GM12878 (cell line): ENCODE results near the gene KYAT1. TPM values are rescaled to one million over a fixed set of nuclear protein-coding genes. Genes with fewer than 3 reads are reported as not detected.

Experiments used
- ATAC-seq: fragments of 200-7000 bp; cut with Tn5 transposase; 3 replicates; pipeline ENCODE4 v1.9.1; 2020; ENCODE audit warnings: mild to moderate bottlenecking, moderate library complexity
- BruUV-seq: library from RNA; stranded (reverse); fragments of 400-500 nt; replicated peaks from 2 replicates; lab custom pipeline; 2021; lab: Mats Ljungman, UMichigan
- CTCF ChIA-PET: fragments of 300-600 bp; sonication (Branson Sonifier 250); formaldehyde crosslinking; extraction: SDS; loops from one replicate; lab custom pipeline; 2021; ENCODE audit warnings: inconsistent platforms; lab: Yijun Ruan, JAX
- POLR2A ChIA-PET: fragments of 350-600 bp; formaldehyde crosslinking; extraction: SDS; loops from one replicate; lab custom pipeline; 2021; ENCODE audit warnings: inconsistent platforms; lab: Charles Lee
- RAD21 ChIA-PET: fragments of 300-600 bp; sonication (Branson Sonifier 250); formaldehyde crosslinking; loops from one replicate; lab custom pipeline; 2023; ENCODE audit warnings: antibody characterized with exemption; ENCODE audit not compliant: unreplicated experiment; lab: Charles Lee
- SMC1A ChIA-PET: fragments of 300-600 bp; sonication (Branson Sonifier 250); formaldehyde crosslinking; loops from one replicate; lab custom pipeline; 2023; ENCODE audit not compliant: unreplicated experiment, uncharacterized antibody; lab: Charles Lee
- DNase-seq: peaks from one replicate; pipeline ENCODE4 v3.0.0-alpha.2; 2011; ENCODE audit warnings: low read depth, low spot score
- FAIRE-seq: peaks from 3 replicates; lab custom pipeline; 2011; peaks lifted over from hg19 to GRCh38; lab: Jason Lieb, UNC
- H2AFZ ChIP-seq: 2 replicates; pipeline ENCODE4 v1.6.0; 2011; ENCODE audit warnings: low read depth, low read length, control low read depth; ENCODE audit not compliant: control insufficient read depth
- H3K27ac ChIP-seq: 2 replicates; pipeline ENCODE4 v1.5.1; 2011; ENCODE audit warnings: control low read depth; ENCODE audit not compliant: control insufficient read depth, insufficient read depth
- H3K27me3 ChIP-seq, 2 experiments: replicated peaks in 1 of 2; 2 replicates each; pipeline versions ENCODE4 v1.6.0 to v1.6.1; 2011; ENCODE audit warnings: low read length in 1 of 2; ENCODE audit not compliant: control insufficient read depth in 2 of 2, insufficient read depth in 2 of 2
- H3K36me3 ChIP-seq, 2 experiments: 2 replicates each; pipeline ENCODE4 v1.5.1; 2011; ENCODE audit warnings: low read length in 1 of 2; ENCODE audit not compliant: control insufficient read depth in 2 of 2, insufficient read depth in 2 of 2
- H3K4me1 ChIP-seq: 2 replicates; pipeline ENCODE4 v1.6.1; 2011; ENCODE audit warnings: mild to moderate bottlenecking, low read length, moderate library complexity, mixed read lengths; ENCODE audit not compliant: control insufficient read depth, insufficient read depth
- H3K4me2 ChIP-seq: 2 replicates; pipeline ENCODE4 v1.6.0; 2011; ENCODE audit warnings: control low read depth; ENCODE audit not compliant: control insufficient read depth, insufficient read depth
- H3K4me3 ChIP-seq: fragments of 200-600 bp; sonication (generic); 2 replicates; pipeline ENCODE4 v1.5.1; 2016
- H3K79me2 ChIP-seq: 2 replicates; pipeline ENCODE4 v1.6.0; 2011; ENCODE audit warnings: low read length; ENCODE audit not compliant: control insufficient read depth, insufficient read depth
- H3K9ac ChIP-seq: 2 replicates; pipeline ENCODE4 v1.8.0; 2011; ENCODE audit warnings: low read length, control low read depth, mixed read lengths; ENCODE audit not compliant: control insufficient read depth, insufficient read depth
- H3K9me3 ChIP-seq: replicated peaks from 3 replicates; pipeline ENCODE4 v1.5.1; 2011; ENCODE audit warnings: mild to moderate bottlenecking, low read length; ENCODE audit not compliant: control insufficient read depth, insufficient read depth
- H4K20me1 ChIP-seq: 2 replicates; pipeline ENCODE4 v1.6.0; 2011; ENCODE audit not compliant: control insufficient read depth, insufficient read depth
- ATF7 ChIP-seq: fragments of 450-650 bp; IDR thresholded peaks from 2 replicates; pipeline ENCODE4 v1.6.1; 2016; ENCODE audit warnings: low read depth, mild to moderate bottlenecking
- BRCA1 ChIP-seq: IDR thresholded peaks from 2 replicates; pipeline ENCODE4 v1.6.1; 2011; ENCODE audit warnings: low read depth, low read length, improper control_type of control experiment
- CUX1 ChIP-seq: IDR thresholded peaks from 2 replicates; pipeline ENCODE4 v1.6.1; 2012; ENCODE audit warnings: improper control_type of control experiment, low read depth, low read length; ENCODE audit not compliant: insufficient replicate concordance
- KDM1A ChIP-seq: fragments of 200-600 bp; sonication (generic); IDR thresholded peaks from 2 replicates; pipeline ENCODE4 v1.6.1; 2016; ENCODE audit warnings: borderline replicate concordance
- MAX ChIP-seq: IDR thresholded peaks from 2 replicates; pipeline ENCODE4 v1.6.1; 2012; ENCODE audit warnings: low read depth, low read length, improper control_type of control experiment
- MYC ChIP-seq: IDR thresholded peaks from 2 replicates; pipeline ENCODE4 v1.6.1; 2011; ENCODE audit warnings: mild to moderate bottlenecking, low read length, moderate library complexity, inconsistent platforms; ENCODE audit not compliant: insufficient read depth, insufficient replicate concordance, insufficient read length, severe bottlenecking
- NFYB ChIP-seq: IDR thresholded peaks from 2 replicates; pipeline ENCODE4 v1.6.1; 2011; ENCODE audit warnings: low read depth, mild to moderate bottlenecking, low read length, improper control_type of control experiment, moderate library complexity; ENCODE audit not compliant: insufficient read depth
- SMAD5 ChIP-seq: IDR thresholded peaks from 2 replicates; pipeline ENCODE4 v1.6.1; 2016; ENCODE audit warnings: antibody characterized with exemption, low read depth
- SRF ChIP-seq, 2 experiments: IDR thresholded peaks; 2 replicates each; pipeline ENCODE4 v1.6.1; 2011; ENCODE audit warnings: low read depth in 2 of 2, low read length in 2 of 2, mild to moderate bottlenecking in 1 of 2, moderate library complexity in 1 of 2
- ZBTB4 ChIP-seq: fragments of 450-650 bp; formaldehyde crosslinking; IDR thresholded peaks from 2 replicates; pipeline ENCODE4 v1.4.0; 2022; ENCODE audit warnings: mild to moderate bottlenecking, moderate library complexity
- WGBS: methylation state at CpG from one replicate; pipeline ENCODE4 v1.1.6; 2016; ENCODE audit warnings: low lambda C conversion rate; ENCODE audit not compliant: insufficient replicate concordance, insufficient coverage; ENCODE audit errors: missing lambda C conversion rate; 5-methylcytosine and 5-hydroxymethylcytosine counted together
- in situ Hi-C: fragments of 300-500 bp; cut with MboI; formaldehyde crosslinking; loops from 9 replicates; pipeline ENCODE4 v1.14.3; 2018; ENCODE audit warnings: mixed read lengths
- intact Hi-C: fragments of 100-400 bp; cut with micrococcal nuclease; formaldehyde crosslinking; loops from one replicate; pipeline ENCODE4 v1.14.2; 2022; ENCODE audit not compliant: unreplicated experiment
- polyA plus RNA-seq, 11 experiments: library from polyadenylated mRNA; depleted of rRNA in 4 of 11; unstranded in 6 of 11; stranded (reverse) in 5 of 11; fragments of >200 nt; fragmentation: Nextera tagmentation in 4 of 11; fragmentation: Illumina TruSeq in 1 of 11; extraction: Ambion mirVana in 4 of 11; extraction: Trizol in 1 of 11; gene quantifications; 1 replicate in 1 of 11; 2 replicates in 10 of 11; pipeline versions ENCODE4 v1.2.1 to v1.2.3, GENCODE V29; 2011 to 2016; ENCODE audit warnings: inconsistent platforms in 2 of 11, missing spikeins in 2 of 11, low read depth in 1 of 11
- total RNA-seq, 4 experiments: library from RNA; depleted of rRNA in 3 of 4; stranded (reverse); fragments of >200 nt in 3 of 4; fragmentation: Illumina TruSeq in 1 of 4; extraction: Trizol in 1 of 4; gene quantifications; 2 replicates each; pipeline versions ENCODE4 v1.2.1 to v1.2.3, GENCODE V29; 2013 to 2021
- TF ChIP-seq, protein P1 (sequence below): IDR thresholded peaks from 2 replicates; pipeline ENCODE4 v1.6.1; 2011; ENCODE audit warnings: low read depth, mild to moderate bottlenecking, low read length, moderate library complexity, borderline replicate concordance; ENCODE audit errors: extremely low read depth

Gene KYAT1
- total and polyA plus RNA-seq, 10 of the 15 experiments (the other 5 are each of a cell fraction or from before 2014, with no cell fraction given): 5.8 to 15.7 (median 11.4) TPM

DNA sequence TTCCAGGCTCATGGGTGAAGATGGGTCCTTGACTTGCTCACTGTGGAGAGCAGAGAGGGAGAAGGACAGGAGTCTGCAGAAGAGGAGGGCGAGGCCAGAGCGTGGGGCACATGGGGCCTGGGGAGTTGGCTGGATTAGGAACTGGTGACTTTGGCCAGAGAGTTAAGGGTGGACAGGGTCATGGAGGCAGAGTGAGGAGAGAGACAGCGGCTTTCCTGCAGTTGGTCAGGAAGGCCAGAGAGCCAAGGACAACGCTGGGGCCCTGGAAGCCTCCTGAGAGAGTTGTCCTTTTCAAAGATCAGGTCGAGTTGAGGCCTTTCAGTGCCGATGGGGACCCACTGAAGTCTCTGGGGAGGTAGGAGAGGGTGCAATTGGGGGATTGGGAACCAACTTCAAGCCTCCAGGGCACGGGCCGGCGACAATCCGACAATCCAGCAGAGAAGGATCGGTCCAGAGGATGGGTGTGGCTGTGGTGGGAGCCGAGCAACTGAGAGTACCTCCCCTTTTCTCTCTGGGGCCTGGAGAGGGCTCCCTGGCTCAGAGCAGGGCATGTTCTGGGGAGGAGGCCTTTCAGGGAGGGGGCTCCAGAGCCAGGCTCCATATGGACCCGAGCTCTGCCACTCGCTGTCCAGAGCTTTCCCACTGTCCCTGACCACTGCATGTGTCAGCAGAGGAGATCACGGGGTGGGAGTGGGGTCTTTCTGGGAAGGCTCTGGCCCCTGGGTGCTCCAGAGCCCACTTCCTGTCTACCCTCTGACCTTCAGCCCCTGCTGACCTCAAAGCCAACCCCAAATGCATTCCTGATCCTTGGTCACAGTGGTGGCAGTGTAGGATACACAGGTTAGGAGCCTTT lies 31.5 kb upstream of the KYAT1 start (continued):
- TF ChIP-seq SRF (IDR thresholded peaks at IDR 0.05; ENCODE audit: low read depth in 2 of 2, low read length in 2 of 2) (no peak), MAX (no peak)

GRCh38 chr9:128912270-128912853 lies 30.6 kb upstream of the KYAT1 start:
- BruUV-seq: no TSS peak
- Histone ChIP-seq H3K79me2 (no peaks in the 10 kb centered on the region), H3K27ac (no peak overlapping the region), H3K4me2 (no peak overlapping the region), H4K20me1 (no peaks in the 10 kb centered on the region), H2AFZ (no peak overlapping the region), H3K9me3 (no peaks in the 10 kb centered on the region), H3K9ac (no peak overlapping the region), H3K36me3 (peaks cover 10 to 33% of the 10 kb centered on the region in 2 experiments; a peak in 3 of 4 replicates), H3K4me1 (no peaks in the 10 kb centered on the region), H3K4me3 (no peak overlapping the region), H3K27me3 (no peaks in the 10 kb centered on the region)
- FAIRE-seq (no peak), ATAC-seq (no peak), DNase-seq (no peak)
- 88% methylated on average over 15 of the region's 15 CpGs for WGBS
- CTCF ChIA-PET: interaction anchor here (0.6 to 1.5 kb wide), 3 partner anchors 13 to 16 kb away, joined by 3 read pairs; no protein-coding TSS in a partner anchor
- SMC1A ChIA-PET: no interaction called here
- RAD21 ChIA-PET: no interaction called here
- in situ Hi-C loops (no loop called here), intact Hi-C loops (no loop called here)
- POLR2A ChIA-PET: no interaction called here
- TF ChIP-seq NFYB: no peak
- no peak for TF ChIP-seq CUX1
- no peak for TF ChIP-seq MYC
- TF ChIP-seq KDM1A: no peak
- TF ChIP-seq, protein P1, sequence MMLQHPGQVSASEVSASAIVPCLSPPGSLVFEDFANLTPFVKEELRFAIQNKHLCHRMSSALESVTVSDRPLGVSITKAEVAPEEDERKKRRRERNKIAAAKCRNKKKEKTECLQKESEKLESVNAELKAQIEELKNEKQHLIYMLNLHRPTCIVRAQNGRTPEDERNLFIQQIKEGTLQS: no peak
- TF ChIP-seq ATF7: no peak
- no peak for TF ChIP-seq SMAD5
- no peak for TF ChIP-seq ZBTB4 (CRISPR knock-in tag)
- TF ChIP-seq BRCA1: no peak
